Duodenal mucosa (tissue), 2 donors: ENCODE data around the gene LYPD6B.

Experiments used
- H3K27ac ChIP-seq: one replicate; pipeline ENCODE4 v1.7.0; 2013; ENCODE audit warnings: low read depth, low read length
- H3K27me3 ChIP-seq, 2 donors: one replicate each; pipeline ENCODE4 v1.7.0; 2013; ENCODE audit warnings: low read length in 2 of 2, control low read depth in 1 of 2; ENCODE audit not compliant: insufficient read depth in 2 of 2, control insufficient read depth in 1 of 2
- H3K36me3 ChIP-seq, 2 donors: one replicate each; pipeline ENCODE4 v1.7.0; 2013; ENCODE audit warnings: low read length in 2 of 2, control low read depth in 1 of 2; ENCODE audit not compliant: insufficient read depth in 2 of 2, control insufficient read depth in 1 of 2
- H3K4me1 ChIP-seq, 2 donors: one replicate each; pipeline ENCODE4 v1.7.0; 2013; ENCODE audit warnings: low read length in 2 of 2, control low read depth in 1 of 2; ENCODE audit not compliant: insufficient read depth in 2 of 2, control insufficient read depth in 1 of 2
- H3K4me3 ChIP-seq, 2 donors: one replicate each; pipeline ENCODE4 v1.7.0; 2013; ENCODE audit warnings: low read length in 2 of 2, low read depth in 1 of 2
- H3K9ac ChIP-seq, 2 donors: one replicate each; pipeline ENCODE4 v1.7.0; 2013; ENCODE audit warnings: low read length in 2 of 2, low read depth in 1 of 2
- H3K9me3 ChIP-seq, 2 donors: one replicate each; pipeline ENCODE4 v1.7.0; 2013; ENCODE audit warnings: low read length in 2 of 2, control low read depth in 1 of 2; ENCODE audit not compliant: control insufficient read depth in 1 of 2

The LYPD6B gene

GRCh38 chr2:149213764-149214493, 175.4 kb downstream of the LYPD6B start:
- H3K4me1 ChIP-seq = peaks cover 5 to 17% of the 10 kb centered on the region in 2 donors
- H3K9me3 ChIP-seq = no peaks in the 10 kb centered on the region
- no peaks in the 10 kb centered on the region for H3K27me3 ChIP-seq
- no peak overlapping the region for H3K27ac ChIP-seq
- no peak overlapping the region for H3K9ac ChIP-seq
- H3K36me3 ChIP-seq = no peaks in the 10 kb centered on the region
- H3K4me3 ChIP-seq = no peak overlapping the region

GRCh38 chr2:149218497-149218896, 180.0 kb downstream of the LYPD6B start:
- no peak overlapping the region for H3K9ac ChIP-seq
- H3K4me3 ChIP-seq = peak overlapping the region in 1 of 2 donors; percentile 36
- H3K9me3 ChIP-seq = no peaks in the 10 kb centered on the region
- no peak overlapping the region for H3K27ac ChIP-seq
- no peaks in the 10 kb centered on the region for H3K36me3 ChIP-seq
- no peaks in the 10 kb centered on the region for H3K27me3 ChIP-seq
- H3K4me1 ChIP-seq = peaks cover 9 to 24% of the 10 kb centered on the region in 2 donors

DNA sequence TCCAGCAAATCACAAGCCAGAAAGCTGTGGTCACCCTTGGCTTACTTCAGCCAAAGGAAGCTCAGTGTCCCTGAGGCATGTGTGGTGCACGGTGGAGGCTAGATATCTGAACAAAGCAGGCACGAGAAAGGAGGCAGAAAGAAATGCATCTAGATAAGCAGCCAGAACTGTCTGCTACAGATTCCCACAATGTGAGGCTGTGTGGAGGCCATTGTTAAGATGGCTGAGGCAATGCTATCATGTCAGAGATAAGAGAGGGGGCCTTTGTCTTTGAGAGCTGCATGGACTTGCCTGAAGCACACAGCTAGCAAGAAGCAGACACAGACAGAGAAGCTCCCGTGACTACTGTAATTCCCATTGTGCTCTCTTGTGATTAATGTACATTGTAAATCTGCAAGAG, 181.4 kb downstream of the LYPD6B start:
- no peaks in the 10 kb centered on the region for H3K27me3 ChIP-seq
- H3K9ac ChIP-seq = no peak overlapping the region
- no peaks in the 10 kb centered on the region for H3K9me3 ChIP-seq
- H3K27ac ChIP-seq = no peak overlapping the region
- no peak overlapping the region for H3K4me3 ChIP-seq
- peaks cover 12 to 22% of the 10 kb centered on the region in 2 donors for H3K4me1 ChIP-seq
- no peaks in the 10 kb centered on the region for H3K36me3 ChIP-seq

DNA sequence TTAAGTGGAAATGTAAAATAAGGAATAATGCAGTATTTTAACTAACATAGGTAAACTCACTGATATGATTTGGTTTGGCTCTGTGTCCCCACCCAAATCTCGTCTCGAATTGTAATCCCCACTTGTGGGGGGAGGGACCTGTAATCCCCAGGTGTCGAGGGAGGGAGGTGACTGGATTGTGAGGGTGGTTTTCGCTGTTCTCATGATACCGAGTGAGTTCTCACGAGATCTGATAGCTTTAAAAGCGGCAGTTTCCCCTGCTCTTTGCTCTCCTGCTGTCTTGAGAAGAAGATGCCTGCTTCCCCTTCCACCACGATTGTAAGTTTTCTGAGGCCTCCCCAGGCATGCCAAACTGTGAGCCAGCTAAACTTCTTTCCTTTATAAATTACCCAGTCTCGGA, 182.5 kb downstream of the LYPD6B start:
- Histone ChIP-seq H3K27ac (no peak overlapping the region), H3K9me3 (no peaks in the 10 kb centered on the region), H3K36me3 (no peaks in the 10 kb centered on the region), H3K4me3 (no peak overlapping the region), H3K27me3 (no peaks in the 10 kb centered on the region), H3K4me1 (peaks cover 18 to 32% of the 10 kb centered on the region in 2 donors), H3K9ac (no peak overlapping the region)

GRCh38 chr2:149221898-149222297, 183.4 kb downstream of the LYPD6B start:
- Histone ChIP-seq H3K27me3 (no peaks in the 10 kb centered on the region), H3K27ac (no peak overlapping the region), H3K9ac (no peak overlapping the region), H3K4me3 (no peak overlapping the region), H3K36me3 (no peaks in the 10 kb centered on the region), H3K9me3 (no peaks in the 10 kb centered on the region), H3K4me1 (peaks cover 23 to 41% of the 10 kb centered on the region in 2 donors)

DNA sequence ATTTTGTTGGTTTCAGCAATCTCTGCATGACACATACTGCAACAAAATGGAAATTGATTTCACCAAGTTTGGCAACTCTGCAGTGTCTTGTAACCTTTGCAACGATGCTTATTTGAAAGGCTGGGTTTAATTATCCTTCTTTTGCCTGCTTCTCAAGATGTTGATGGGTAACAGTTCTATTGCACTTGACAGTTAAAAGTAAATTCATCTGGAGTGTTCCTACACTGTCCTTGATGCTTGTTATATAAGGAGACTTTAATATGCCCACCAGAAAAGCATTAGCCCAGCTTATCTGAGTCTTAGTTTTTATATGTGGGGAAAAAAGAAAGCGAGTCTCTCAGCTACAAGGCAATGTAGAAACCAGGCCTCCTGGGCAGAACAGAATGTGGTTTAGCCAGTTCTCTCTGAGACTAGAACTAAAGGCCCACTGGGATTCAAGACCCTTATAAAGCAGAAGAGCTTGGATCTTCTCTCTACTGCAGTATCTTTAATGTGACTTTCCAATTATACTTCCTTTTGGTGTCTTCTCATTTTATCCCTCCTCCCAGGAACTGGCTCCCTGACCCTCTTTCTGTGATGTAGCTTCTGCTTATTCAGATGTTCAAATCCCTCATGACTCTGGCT, 185.1 kb downstream of the LYPD6B start:
- H3K27me3 ChIP-seq = no peaks in the 10 kb centered on the region
- H3K27ac ChIP-seq = no peak overlapping the region
- H3K9me3 ChIP-seq = no peaks in the 10 kb centered on the region
- H3K9ac ChIP-seq = no peak overlapping the region
- H3K4me1 ChIP-seq = peaks cover 21 to 34% of the 10 kb centered on the region in 2 donors
- H3K36me3 ChIP-seq = no peaks in the 10 kb centered on the region
- H3K4me3 ChIP-seq = no peak overlapping the region

DNA sequence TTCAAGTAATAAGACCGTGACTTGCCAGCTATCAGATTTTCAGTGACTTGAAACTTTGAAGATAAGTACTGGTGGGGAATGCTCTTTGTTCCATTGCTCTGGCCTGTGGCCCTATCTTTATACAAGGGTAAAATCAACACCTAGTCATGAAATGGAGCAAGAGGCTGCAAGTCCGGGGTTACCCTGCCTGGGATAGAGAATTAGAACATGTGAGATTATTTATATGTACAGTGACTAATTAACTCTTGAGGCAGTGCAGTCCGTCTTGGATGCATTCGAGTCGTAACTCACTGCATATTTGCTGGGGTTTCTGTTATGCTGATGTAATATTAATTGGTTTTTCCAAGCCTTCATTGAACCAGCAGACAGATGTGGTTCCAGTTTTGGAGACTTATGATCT, 186.0 kb downstream of the LYPD6B start:
- Histone ChIP-seq H3K4me1 (peaks cover 14 to 24% of the 10 kb centered on the region in 2 donors), H3K27ac (no peak overlapping the region), H3K9me3 (no peaks in the 10 kb centered on the region), H3K27me3 (no peaks in the 10 kb centered on the region), H3K36me3 (no peaks in the 10 kb centered on the region), H3K9ac (no peak overlapping the region), H3K4me3 (no peak overlapping the region)

GRCh38 chr2:149225446-149225845, 186.9 kb downstream of the LYPD6B start:
- Histone ChIP-seq H3K4me1 (peaks cover 14 to 23% of the 10 kb centered on the region in 2 donors), H3K27me3 (no peaks in the 10 kb centered on the region), H3K27ac (no peak overlapping the region)

DNA sequence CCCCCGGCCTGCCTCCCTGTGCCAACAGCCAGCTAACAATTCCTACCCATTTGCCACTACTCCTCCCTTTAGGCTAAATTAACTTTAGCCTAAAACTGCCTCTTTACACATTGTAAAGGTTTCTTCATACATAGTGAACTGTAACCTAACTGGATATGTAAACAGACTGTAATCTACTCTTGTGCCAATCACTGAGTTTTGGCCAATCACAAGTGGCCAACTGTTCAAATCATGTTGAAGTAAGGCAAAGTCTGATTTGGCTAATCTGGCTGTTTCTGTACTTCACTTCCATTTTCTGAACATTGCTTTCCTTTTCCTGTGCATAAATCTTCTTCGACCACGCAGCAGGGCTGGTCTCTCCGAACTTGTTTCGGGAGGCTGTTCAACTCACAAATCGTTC, 188.3 kb downstream of the LYPD6B start:
- no peaks in the 10 kb centered on the region for H3K9me3 ChIP-seq
- H3K27me3 ChIP-seq = no peaks in the 10 kb centered on the region

More at GRCh38 chr2:149225446-149225845, 186.9 kb downstream of the LYPD6B start:
- Histone ChIP-seq H3K9ac (no peak overlapping the region), H3K36me3 (no peaks in the 10 kb centered on the region), H3K9me3 (no peaks in the 10 kb centered on the region), H3K4me3 (no peak overlapping the region)

DNA sequence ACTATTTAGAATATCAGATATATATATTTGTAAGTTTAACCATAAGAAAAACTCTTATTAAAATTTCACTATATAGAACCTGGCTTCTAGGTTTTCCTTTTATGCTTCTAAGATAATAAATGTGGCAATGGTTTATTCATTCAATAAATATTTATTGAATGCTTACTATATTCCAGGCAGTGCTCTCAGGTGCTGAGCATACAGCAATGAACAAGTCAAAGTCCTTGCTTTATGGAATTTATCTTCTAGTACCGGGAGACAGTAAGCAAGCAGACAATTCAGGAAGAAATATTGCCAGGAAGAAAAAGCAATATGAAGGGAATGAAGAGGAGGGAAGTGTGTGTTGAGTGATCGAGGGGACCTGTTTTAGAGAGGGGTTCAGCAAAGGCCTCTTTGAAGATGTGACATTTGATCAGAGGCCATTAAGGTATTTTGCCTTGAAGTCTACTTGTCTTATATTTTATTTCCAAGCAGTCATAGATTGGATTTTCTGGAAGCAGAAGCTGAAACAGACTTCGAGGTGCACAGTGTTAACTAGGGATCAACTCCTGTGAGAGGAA, 197.4 kb downstream of the LYPD6B start:
- H3K27me3 ChIP-seq = no peaks in the 10 kb centered on the region
- no peak overlapping the region for H3K9ac ChIP-seq
- H3K27ac ChIP-seq = no peak overlapping the region
- no peaks in the 10 kb centered on the region for H3K9me3 ChIP-seq
- H3K4me3 ChIP-seq = peak overlapping the region; percentile 36 to 50
- H3K36me3 ChIP-seq = no peaks in the 10 kb centered on the region
- H3K4me1 ChIP-seq = peaks cover 20 to 25% of the 10 kb centered on the region in 2 donors

More for the DNA sequence above, 188.3 kb downstream of the LYPD6B start:
- Histone ChIP-seq H3K36me3 (no peaks in the 10 kb centered on the region), H3K27ac (no peak overlapping the region), H3K4me3 (no peak overlapping the region), H3K9ac (no peak overlapping the region), H3K4me1 (peaks cover 14 to 23% of the 10 kb centered on the region in 2 donors)
